M059J (cell line): Measurements from ENCODE around the gene SH3RF3. TPM values are rescaled to one million over a fixed set of nuclear protein-coding genes. Genes with fewer than 3 reads are reported as not detected.
A peak's percentile ranks its signal among the peaks of the same experiment; 100 is the strongest.

Experiments
- DNase-seq: peaks from one replicate; pipeline ENCODE4 v3.0.0-alpha.2; 2012; ENCODE audit warnings: low read depth
- total RNA-seq: library from RNA; depleted of rRNA; stranded (reverse); fragments of >200 nt; shearing (Covaris generic); gene quantifications from 2 replicates; pipeline ENCODE4 v1.2.3, GENCODE V29; 2014

Gene SH3RF3
- total RNA-seq, 1 experiment from 2014 or later = 2.5 TPM

DNA sequence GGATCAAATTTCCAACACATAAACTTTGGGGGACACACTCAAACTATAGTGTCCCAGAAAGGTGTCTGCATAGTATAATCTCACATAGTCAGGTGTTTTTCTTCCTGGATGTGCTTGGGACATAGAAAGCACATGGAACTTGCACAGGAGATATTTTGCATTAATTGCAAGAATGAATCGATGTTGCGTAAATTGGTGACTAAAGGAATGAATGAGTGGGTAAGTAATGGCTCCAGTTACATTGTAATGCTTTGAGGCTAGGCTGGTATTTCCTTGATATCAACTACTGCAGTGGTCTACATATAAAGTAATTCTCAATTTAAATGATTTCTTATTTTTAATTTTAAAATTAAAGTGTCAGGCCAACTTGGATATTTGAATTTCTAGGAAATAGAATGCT is 53.4 kb downstream of the SH3RF3 start:
- DNase-seq = no peak

GRCh38 chr2:109183871-109184270 is 54.9 kb downstream of the SH3RF3 start:
- DNase-seq = no peak

DNA sequence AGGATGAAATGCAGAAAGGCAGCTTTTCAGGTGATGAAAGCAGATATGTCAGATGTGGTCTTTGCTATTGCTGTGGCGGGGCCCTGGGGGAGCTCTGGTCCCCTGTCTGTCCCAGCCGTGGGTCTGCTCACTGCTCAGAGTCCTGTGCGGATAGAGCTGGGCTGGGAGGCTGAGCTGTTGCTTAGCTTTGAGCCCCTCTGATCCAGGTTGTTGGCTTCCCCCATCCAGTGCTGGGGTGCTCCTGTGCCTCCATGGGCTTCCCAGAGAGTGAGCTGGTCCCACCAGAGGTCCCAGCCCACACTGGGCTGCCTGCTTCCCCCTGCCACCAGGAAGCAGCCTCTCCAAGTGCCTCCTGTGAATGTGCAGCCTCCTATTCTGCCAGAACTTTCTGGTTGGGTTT is 55.4 kb downstream of the SH3RF3 start:
- DNase-seq = no peak

DNA sequence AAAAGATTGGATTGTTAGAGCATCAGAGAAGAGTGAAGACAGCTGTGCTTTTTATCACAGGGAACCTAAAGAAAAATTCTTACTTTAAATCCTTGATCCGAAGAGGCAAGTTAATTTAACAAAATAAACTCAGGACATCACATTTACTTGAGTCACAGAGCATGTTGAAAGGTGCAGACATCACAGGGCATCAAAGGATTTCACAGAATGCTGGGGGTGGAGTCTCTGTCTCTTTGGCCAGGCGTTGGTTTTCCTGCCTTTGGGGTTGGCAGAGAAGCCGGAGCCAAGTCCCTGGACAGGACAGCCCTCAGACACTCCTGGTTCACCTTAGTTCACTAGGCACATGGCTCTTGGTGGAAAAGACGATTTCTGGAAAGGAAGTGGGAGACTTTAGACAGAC is 56.3 kb downstream of the SH3RF3 start:
- peak; percentile 88 for DNase-seq

- peak; percentile 79 for DNase-seq
Observed at GRCh38 chr2:109185821-109186570, 57.0 kb downstream of the SH3RF3 start.

GRCh38 chr2:109186656-109187250 is 57.7 kb downstream of the SH3RF3 start:
- DNase-seq = no peak

DNA sequence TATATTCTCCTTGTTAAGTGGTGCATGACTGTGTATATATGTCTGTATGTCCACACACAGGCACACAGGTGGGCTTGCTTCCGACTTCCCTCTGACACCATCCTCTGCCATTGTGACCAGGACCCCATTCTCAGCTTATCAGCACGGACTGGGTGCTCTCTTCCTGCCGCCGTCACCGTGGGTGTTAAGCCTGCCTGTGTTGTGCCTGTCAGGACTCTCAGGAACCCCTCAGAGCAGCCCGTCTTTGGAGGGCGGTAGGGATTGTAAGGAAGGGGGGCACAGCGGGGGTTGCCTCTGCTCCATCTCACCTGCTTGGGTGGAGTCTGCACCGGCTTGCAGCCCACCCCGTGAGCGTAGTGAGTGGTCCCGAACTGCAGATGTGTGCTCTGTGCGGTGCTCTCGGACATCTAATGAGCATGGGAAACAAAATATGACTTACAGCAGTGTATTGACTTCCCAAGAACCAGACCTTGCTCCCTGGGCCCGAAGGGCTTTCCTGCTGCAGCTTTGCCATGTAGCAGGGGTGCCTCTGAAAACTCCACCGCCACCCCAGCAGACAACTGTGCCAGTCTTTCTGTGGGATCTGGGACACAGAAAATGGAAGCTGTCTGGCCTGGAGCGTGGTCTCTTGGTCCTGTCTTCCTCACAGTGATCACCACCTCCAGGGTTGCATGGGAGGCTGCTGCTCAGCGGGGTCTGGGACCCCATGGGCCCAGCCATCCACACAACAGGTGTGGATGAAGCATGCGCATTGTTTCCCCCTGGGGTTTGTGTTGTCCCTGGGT is 58.9 kb downstream of the SH3RF3 start:
- DNase-seq = no peak

- DNase-seq = no peak
Observed at GRCh38 chr2:109188496-109188890, 59.5 kb downstream of the SH3RF3 start.

DNA sequence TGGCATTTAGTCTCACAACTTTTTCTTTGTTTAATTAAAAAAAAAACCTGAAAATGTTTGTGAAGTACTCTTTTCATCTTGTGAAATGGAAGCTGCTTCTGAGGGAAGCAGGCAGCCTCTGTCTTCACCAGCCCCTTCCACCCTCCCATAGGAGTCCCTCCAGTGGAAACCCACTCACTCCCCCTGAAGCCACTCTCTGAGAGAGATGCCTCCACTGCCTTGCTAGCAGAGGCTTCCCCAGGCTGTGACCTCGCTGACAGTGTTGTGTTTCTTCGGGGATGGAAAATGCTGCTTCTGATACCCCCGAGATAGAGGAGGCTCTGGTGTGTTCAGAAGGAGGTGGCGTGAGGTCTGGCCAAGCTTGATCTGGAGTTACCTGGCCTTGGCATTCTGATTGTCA is 59.9 kb downstream of the SH3RF3 start:
- no peak for DNase-seq

DNA sequence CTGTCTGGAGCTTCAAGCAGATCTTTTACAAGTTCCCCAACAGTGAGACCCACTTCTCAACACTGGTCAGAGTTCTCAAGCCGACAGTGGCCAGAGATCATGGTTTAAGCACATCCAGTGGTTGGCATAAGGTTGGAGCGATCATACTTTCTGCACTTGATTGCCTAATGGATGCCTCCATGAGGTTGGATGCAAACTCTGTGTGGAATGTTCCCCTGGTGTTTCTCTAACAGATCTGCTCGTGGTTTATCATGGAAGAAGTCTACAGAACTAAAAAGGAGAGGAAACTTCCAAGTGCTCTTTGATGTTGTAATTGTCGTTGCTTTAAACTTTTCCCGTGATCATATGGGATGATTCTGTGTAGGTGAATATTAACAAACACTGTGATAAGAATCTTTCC is 60.7 kb downstream of the SH3RF3 start:
- no peak for DNase-seq

DNA sequence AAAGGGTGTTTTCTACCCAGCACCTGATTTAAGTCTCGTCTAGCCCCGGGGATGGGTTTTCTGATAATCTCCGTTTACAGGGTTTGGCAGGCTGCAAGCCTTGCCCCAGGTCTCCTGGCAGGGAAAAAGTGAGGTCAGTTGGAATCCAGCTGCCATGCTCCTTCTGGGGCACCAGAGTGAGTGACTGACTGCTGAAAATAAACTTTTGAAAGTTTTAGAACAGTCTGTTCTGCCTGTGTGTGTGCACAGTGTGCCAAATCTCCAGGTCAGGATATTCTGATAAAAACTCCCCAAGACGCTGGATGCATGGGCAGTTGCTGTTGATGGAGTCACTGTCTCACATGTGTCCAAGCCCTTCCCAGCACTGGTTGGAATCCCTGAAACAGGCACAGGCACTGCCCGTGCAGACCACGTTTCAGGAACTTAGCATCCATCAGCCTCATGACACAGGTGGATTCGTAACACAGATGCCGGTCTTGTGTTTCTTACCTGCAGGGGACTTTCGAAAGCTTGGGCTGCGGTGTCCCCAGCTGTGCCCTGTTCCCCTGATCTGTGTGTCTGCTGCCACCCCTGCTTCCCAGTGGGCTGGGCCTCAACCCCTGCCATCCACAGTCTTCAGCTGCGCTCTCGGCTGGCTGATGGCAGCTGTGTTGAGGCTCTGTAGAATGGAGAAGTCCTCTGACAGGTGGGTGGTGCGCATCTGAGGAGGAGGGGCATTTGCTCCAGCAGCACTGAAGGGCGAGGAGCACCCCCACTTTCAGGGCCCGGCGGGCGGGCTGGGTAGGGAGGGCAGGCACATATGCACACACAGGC is 65.0 kb downstream of the SH3RF3 start:
- no peak for DNase-seq

GRCh38 chr2:109194620-109194937 is 65.6 kb downstream of the SH3RF3 start:
- DNase-seq = no peak

GRCh38 chr2:109195193-109196045 is 66.4 kb downstream of the SH3RF3 start:
- no peak for DNase-seq

DNA sequence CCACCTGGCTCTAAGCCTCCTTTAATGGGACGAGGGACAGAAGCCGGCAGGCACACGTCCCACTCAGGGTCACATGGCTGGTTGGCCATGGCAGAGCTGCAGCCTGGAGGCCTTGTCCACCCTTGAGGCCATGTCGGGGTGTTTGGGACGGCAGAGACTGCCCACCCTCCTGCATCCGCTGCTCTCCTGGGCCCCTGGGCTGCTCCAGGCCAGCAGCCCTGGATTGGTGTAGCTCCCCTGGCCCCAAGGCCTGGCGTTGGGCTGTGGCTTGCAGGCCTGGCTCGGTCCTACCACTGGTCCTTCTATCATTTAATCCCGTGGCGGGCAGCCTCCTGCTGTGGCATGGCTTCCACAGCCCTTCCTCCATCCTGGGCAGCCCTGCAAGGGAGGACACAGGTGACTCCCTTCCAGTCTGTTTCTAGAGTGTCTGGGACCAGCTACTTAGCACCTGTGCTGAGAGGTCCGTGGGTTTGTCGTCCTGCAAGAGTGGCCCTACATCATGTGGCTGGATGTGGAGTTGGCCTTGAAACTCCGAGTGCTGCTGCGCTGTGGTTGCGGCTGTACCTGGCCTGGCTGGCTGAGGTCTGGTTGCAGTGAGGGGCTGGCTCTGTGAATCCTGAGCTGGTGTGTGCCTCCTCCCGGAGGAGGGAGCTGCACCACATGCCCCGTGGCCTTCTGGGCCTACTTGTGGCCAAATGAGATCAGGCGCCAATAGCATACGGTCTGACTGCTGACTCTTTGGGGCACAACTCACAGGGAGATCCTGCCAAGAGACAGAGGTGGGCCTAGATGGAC is 67.3 kb downstream of the SH3RF3 start:
- DNase-seq = no peak

- DNase-seq = no peak
Observed at GRCh38 chr2:109197491-109198418, 68.8 kb downstream of the SH3RF3 start.

DNA sequence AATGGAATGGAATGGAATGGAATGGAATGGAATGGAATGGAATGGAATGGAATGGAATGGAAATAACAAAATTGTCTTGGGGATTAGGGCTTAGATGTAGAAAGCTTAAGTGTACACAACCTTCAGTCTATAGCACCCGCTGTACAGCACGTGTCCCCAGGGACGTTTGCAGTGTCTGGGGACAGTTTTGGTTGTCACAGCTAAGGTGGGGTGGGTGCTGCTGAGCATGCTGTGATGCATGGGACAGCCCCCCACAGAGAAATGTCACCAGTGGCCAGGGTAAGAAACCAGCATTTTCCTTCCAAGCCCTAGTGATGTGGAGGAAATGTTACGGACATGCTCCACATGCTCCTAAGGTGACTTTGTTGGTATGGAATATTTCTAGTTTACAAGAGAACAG is 70.8 kb downstream of the SH3RF3 start:
- DNase-seq = no peak

- DNase-seq = no peak
Observed at GRCh38 chr2:109200616-109201464, 71.8 kb downstream of the SH3RF3 start.
